Stimulated activated CD4-positive, alpha-beta T cell treated with anti-CD3 and anti-CD28 coated beads, Interleukin-15, amount 100 ng/mL, for 24 hours (primary cell): ENCODE measurements around the gene FOXO3.
"Not testable (repeated sequence)": the region's sequence is repeated elsewhere in the genome, so short reads cannot be mapped to it uniquely, and the experiment has no call there.

Experiments
- DNase-seq: peaks from one replicate; pipeline ENCODE4 v3.0.0-alpha.2; 2020

FOXO3 gene

GRCh38 chr6:108663494-108664064 is 102.9 kb downstream of the FOXO3 start:
- DNase-seq = not testable (repeated sequence)

GRCh38 chr6:108665495-108666196 is 104.9 kb downstream of the FOXO3 start:
- peak; percentile 26 for DNase-seq

GRCh38 chr6:108666656-108667260 is 106.0 kb downstream of the FOXO3 start:
- no peak for DNase-seq

GRCh38 chr6:108667993-108668392 is 107.3 kb downstream of the FOXO3 start:
- no peak for DNase-seq

- DNase-seq = no peak
These were observed 109.0 kb downstream of the FOXO3 start for GRCh38 chr6:108669673-108670072.

GRCh38 chr6:108671175-108671574 is 110.5 kb downstream of the FOXO3 start:
- DNase-seq = no peak

- no peak for DNase-seq
These were observed 111.1 kb downstream of the FOXO3 start for GRCh38 chr6:108671790-108672189.

- DNase-seq = no peak
These were observed 111.9 kb downstream of the FOXO3 start for GRCh38 chr6:108672641-108673040.

- no peak for DNase-seq
These were observed 112.4 kb downstream of the FOXO3 start for GRCh38 chr6:108673153-108673552.

- DNase-seq = no peak
These were observed 112.9 kb downstream of the FOXO3 start for GRCh38 chr6:108673602-108674001.

GRCh38 chr6:108675226-108676200 is 114.8 kb downstream of the FOXO3 start:
- no peak for DNase-seq

GRCh38 chr6:108676555-108676954 is 115.8 kb downstream of the FOXO3 start:
- no peak for DNase-seq

- no peak for DNase-seq
These were observed 116.6 kb downstream of the FOXO3 start for GRCh38 chr6:108677357-108677756.

- DNase-seq = no peak
These were observed 117.2 kb downstream of the FOXO3 start for GRCh38 chr6:108677894-108678293.

- not testable (repeated sequence) for DNase-seq
These were observed 119.6 kb downstream of the FOXO3 start for GRCh38 chr6:108680314-108680713.

GRCh38 chr6:108681721-108682120 is 121.0 kb downstream of the FOXO3 start:
- not testable (repeated sequence) for DNase-seq

- not testable (repeated sequence) for DNase-seq
These were observed 121.8 kb downstream of the FOXO3 start for GRCh38 chr6:108682383-108683119.

GRCh38 chr6:108683976-108684375 is 123.3 kb downstream of the FOXO3 start:
- not testable (repeated sequence) for DNase-seq

- DNase-seq = no peak
These were observed 124.1 kb downstream of the FOXO3 start for GRCh38 chr6:108684771-108685329.

- DNase-seq = no peak
These were observed 125.3 kb downstream of the FOXO3 start for GRCh38 chr6:108685970-108686369.

GRCh38 chr6:108686896-108687295 is 126.2 kb downstream of the FOXO3 start:
- DNase-seq = no peak

GRCh38 chr6:108687921-108688320 is 127.2 kb downstream of the FOXO3 start:
- no peak for DNase-seq
